Smooth muscle cell (in vitro differentiated cells): Measurements from ENCODE around the gene ADAMTS2. TPM values are rescaled to one million over a fixed set of nuclear protein-coding genes. Genes with fewer than 3 reads are reported as not detected.

Experiments used
- DNase-seq: peaks from one replicate; lab custom pipeline; 2025; ENCODE audit not compliant: unreplicated experiment; lab: John Stamatoyannopoulos, UW
- H2AFZ ChIP-seq: fragments of 200-600 bp; sonication (generic); 2 replicates; pipeline ENCODE4 v1.6.0; 2016; ENCODE audit warnings: antibody characterized with exemption, low read depth, mild to moderate bottlenecking
- H3F3A ChIP-seq: fragments of 200-600 bp; sonication (generic); 2 replicates; pipeline ENCODE4 v1.6.0; 2017; ENCODE audit warnings: antibody characterized with exemption, low read depth
- H3K27ac ChIP-seq: fragments of 200-600 bp; sonication (generic); 2 replicates; pipeline ENCODE4 v1.5.1; 2016; ENCODE audit warnings: low read depth, mild to moderate bottlenecking
- H3K27me3 ChIP-seq: fragments of 200-600 bp; sonication (generic); 2 replicates; pipeline ENCODE4 v1.6.1; 2016; ENCODE audit warnings: low read depth, mild to moderate bottlenecking
- H3K36me3 ChIP-seq: fragments of 200-600 bp; sonication (generic); 2 replicates; pipeline ENCODE4 v1.5.1; 2016; ENCODE audit warnings: low read depth
- H3K4me1 ChIP-seq: fragments of 200-600 bp; sonication (generic); 2 replicates; pipeline ENCODE4 v1.5.1; 2016; ENCODE audit warnings: low read depth
- H3K4me2 ChIP-seq: fragments of 200-600 bp; sonication (generic); 2 replicates; pipeline ENCODE4 v1.6.0; 2016; ENCODE audit warnings: mild to moderate bottlenecking
- H3K4me3 ChIP-seq: fragments of 200-600 bp; sonication (generic); 2 replicates; pipeline ENCODE4 v1.5.1; 2016; ENCODE audit warnings: mild to moderate bottlenecking
- H3K79me2 ChIP-seq: fragments of 200-600 bp; sonication (generic); 2 replicates; pipeline ENCODE4 v1.6.0; 2016; ENCODE audit warnings: low read depth, mild to moderate bottlenecking
- H3K9ac ChIP-seq: fragments of 200-600 bp; sonication (generic); 2 replicates; pipeline ENCODE4 v1.6.0; 2016; ENCODE audit warnings: low read depth
- H3K9me3 ChIP-seq: fragments of 200-600 bp; sonication (generic); replicated peaks from 2 replicates; pipeline ENCODE4 v1.5.1; 2016; ENCODE audit warnings: low read depth
- H4K20me1 ChIP-seq: fragments of 200-600 bp; sonication (generic); 2 replicates; pipeline ENCODE4 v1.6.0; 2016; ENCODE audit warnings: low read depth
- WGBS: methylation state at CpG from one replicate; pipeline ENCODE4 v1.1.7; 2016; ENCODE audit warnings: low lambda C conversion rate; 5-methylcytosine and 5-hydroxymethylcytosine counted together
- polyA plus RNA-seq: library from polyadenylated mRNA; unstranded; fragments of >200 nt; fragmentation: Nextera tagmentation; extraction: Ambion mirVana; gene quantifications from 2 replicates; pipeline ENCODE4 v1.2.1, GENCODE V29; 2016
- total RNA-seq: library from RNA; depleted of rRNA; stranded (reverse); fragments of >200 nt; gene quantifications from 2 replicates; pipeline ENCODE4 v1.2.3, GENCODE V29; 2014
- TF ChIP-seq, protein P1 (sequence below): fragments of 200-600 bp; sonication (generic); IDR thresholded peaks from 2 replicates; pipeline ENCODE4 v1.5.1; 2017; ENCODE audit warnings: borderline replicate concordance, mild to moderate bottlenecking, antibody characterized with exemption; ENCODE audit not compliant: insufficient read depth, poor library complexity, severe bottlenecking

The ADAMTS2 gene
- total and polyA plus RNA-seq, 2 experiments from 2014 or later: 22.8 to 37.5 TPM

DNA sequence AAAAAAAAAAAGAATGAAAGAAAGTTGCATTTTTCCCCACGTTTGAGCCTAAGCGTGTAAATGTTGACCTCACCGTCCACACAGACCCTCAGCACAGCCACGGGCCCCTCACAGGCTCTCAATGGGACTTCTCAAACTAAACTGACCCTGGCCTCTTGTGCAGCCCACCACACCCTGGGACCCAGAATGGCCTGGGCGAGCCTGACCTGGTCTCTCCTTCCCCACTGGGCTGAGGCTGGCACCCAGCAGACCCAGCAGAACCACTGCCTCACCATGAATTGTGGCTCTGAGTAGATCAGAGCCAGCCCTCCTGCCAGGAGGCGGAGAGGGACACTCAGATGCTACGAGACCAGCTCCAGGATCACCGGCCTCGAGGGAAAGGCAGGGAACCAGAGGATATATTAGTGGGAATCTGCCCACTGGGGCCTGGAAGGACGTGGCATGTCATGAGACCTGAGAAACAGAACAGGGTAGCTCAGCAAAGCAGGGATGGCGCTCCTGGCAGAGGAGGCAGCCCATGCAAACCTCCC, 160.7 kb downstream of the ADAMTS2 start:
- Histone ChIP-seq H3F3A (no peaks in the 10 kb centered on the region), H3K79me2 (no peaks in the 10 kb centered on the region), H3K27ac (no peak overlapping the region), H3K4me1 (no peaks in the 10 kb centered on the region), H4K20me1 (no peaks in the 10 kb centered on the region), H2AFZ (no peak overlapping the region), H3K4me3 (no peak overlapping the region), H3K9me3 (no peaks in the 10 kb centered on the region), H3K36me3 (no peaks in the 10 kb centered on the region), H3K27me3 (no peaks in the 10 kb centered on the region), H3K4me2 (no peak overlapping the region), H3K9ac (no peak overlapping the region)
- WGBS: 94% methylated on average over 11 of the region's 11 CpGs
- TF ChIP-seq, protein P1, sequence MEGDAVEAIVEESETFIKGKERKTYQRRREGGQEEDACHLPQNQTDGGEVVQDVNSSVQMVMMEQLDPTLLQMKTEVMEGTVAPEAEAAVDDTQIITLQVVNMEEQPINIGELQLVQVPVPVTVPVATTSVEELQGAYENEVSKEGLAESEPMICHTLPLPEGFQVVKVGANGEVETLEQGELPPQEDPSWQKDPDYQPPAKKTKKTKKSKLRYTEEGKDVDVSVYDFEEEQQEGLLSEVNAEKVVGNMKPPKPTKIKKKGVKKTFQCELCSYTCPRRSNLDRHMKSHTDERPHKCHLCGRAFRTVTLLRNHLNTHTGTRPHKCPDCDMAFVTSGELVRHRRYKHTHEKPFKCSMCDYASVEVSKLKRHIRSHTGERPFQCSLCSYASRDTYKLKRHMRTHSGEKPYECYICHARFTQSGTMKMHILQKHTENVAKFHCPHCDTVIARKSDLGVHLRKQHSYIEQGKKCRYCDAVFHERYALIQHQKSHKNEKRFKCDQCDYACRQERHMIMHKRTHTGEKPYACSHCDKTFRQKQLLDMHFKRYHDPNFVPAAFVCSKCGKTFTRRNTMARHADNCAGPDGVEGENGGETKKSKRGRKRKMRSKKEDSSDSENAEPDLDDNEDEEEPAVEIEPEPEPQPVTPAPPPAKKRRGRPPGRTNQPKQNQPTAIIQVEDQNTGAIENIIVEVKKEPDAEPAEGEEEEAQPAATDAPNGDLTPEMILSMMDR: no peak
- no peak for DNase-seq

DNA sequence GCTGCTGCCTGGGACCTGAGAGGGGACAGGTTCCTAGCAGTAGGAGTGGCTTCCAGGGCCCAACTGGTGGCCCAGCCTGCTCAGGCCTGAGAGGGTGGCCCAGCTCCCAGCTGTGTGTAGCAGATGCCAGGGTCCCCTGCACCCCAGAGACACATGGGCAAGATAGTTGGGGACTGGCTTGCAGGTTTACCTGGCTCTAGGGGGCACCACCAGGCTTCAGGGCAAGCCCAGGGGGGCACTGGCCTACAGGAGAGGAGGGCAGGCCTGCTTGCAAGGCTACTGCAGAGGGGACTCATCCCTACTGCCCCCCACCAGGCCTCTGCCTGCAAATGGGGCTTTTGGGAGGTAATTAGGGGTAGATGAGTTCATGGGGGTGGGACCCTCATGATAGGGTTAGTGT, 161.8 kb downstream of the ADAMTS2 start:
- H3K4me1 ChIP-seq: no peaks in the 10 kb centered on the region
- H3K9me3 ChIP-seq: no peaks in the 10 kb centered on the region
- no peak overlapping the region for H2AFZ ChIP-seq
- no peak for DNase-seq
- no peaks in the 10 kb centered on the region for H3F3A ChIP-seq
- H3K79me2 ChIP-seq: no peaks in the 10 kb centered on the region
- no peak overlapping the region for H3K9ac ChIP-seq
- H3K27ac ChIP-seq: no peak overlapping the region
- H3K4me3 ChIP-seq: no peak overlapping the region
- no peaks in the 10 kb centered on the region for H3K36me3 ChIP-seq
- TF ChIP-seq, protein P1: no peak
- H3K4me2 ChIP-seq: no peak overlapping the region
- no peaks in the 10 kb centered on the region for H3K27me3 ChIP-seq
- no peaks in the 10 kb centered on the region for H4K20me1 ChIP-seq

DNA sequence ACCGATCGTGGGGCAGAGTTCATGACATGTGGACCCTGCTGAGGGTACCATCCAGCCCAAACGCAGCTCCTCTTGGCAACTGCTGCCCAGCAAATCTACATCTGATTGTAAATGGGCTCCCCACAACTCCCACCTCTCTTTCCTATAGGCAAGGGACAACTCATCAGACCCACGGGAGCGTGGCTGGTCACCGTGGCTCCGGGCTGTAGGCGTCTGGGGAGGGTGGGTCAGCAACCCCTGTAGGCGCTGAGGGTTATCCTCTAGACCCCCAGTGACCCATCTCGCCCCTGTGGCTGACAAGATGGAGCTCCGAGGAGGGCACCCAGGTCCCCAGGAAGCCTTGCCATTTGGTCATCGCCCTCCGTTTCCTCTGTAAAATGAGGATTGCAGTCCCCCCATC, 162.7 kb downstream of the ADAMTS2 start:
- H3F3A ChIP-seq: no peaks in the 10 kb centered on the region
- TF ChIP-seq, protein P1: no peak
- H3K36me3 ChIP-seq: no peaks in the 10 kb centered on the region
- H3K9me3 ChIP-seq: no peaks in the 10 kb centered on the region
- no peaks in the 10 kb centered on the region for H3K4me1 ChIP-seq
- no peak overlapping the region for H2AFZ ChIP-seq
- no peak overlapping the region for H3K4me3 ChIP-seq
- WGBS: 95% methylated on average over 13 of the region's 13 CpGs
- H3K79me2 ChIP-seq: no peaks in the 10 kb centered on the region
- H3K9ac ChIP-seq: no peak overlapping the region
- no peak for DNase-seq
- H3K27me3 ChIP-seq: no peaks in the 10 kb centered on the region
- H3K27ac ChIP-seq: no peak overlapping the region
- H3K4me2 ChIP-seq: no peak overlapping the region
- H4K20me1 ChIP-seq: no peaks in the 10 kb centered on the region

DNA sequence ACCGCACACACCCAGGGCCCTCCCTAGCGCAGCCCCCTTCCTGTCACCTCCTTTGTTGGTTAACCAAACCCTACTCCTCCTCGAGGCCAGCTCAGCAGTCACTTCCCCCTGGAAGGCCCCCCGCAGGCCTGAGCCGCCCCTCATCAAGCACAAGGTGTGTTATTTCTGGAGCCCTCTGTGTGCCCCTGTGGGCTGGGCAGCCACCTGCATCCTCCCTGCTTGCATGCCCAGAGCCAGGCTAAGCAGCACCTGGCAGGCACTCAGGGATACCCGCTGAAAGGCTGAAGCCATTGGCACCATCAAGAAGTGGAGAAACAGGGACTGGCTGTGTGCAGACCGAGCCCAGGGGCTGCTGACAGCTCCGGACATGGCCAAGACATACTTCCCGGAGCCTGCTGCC, 163.3 kb downstream of the ADAMTS2 start:
- H3K4me1 ChIP-seq: no peaks in the 10 kb centered on the region
- no peak overlapping the region for H3K4me2 ChIP-seq
- no peak overlapping the region for H3K9ac ChIP-seq
- H3K27me3 ChIP-seq: no peaks in the 10 kb centered on the region
- 85% methylated on average over 8 of the region's 9 CpGs for WGBS
- H3K36me3 ChIP-seq: no peaks in the 10 kb centered on the region
- TF ChIP-seq, protein P1: no peak
- H3K9me3 ChIP-seq: no peaks in the 10 kb centered on the region
- H2AFZ ChIP-seq: no peak overlapping the region
- DNase-seq: no peak
- no peaks in the 10 kb centered on the region for H4K20me1 ChIP-seq
- H3K79me2 ChIP-seq: no peaks in the 10 kb centered on the region
- H3F3A ChIP-seq: no peaks in the 10 kb centered on the region
- H3K4me3 ChIP-seq: no peak overlapping the region
- no peak overlapping the region for H3K27ac ChIP-seq
